ENCODE results near the gene SEMA3F.

SEMA3F gene

DNA sequence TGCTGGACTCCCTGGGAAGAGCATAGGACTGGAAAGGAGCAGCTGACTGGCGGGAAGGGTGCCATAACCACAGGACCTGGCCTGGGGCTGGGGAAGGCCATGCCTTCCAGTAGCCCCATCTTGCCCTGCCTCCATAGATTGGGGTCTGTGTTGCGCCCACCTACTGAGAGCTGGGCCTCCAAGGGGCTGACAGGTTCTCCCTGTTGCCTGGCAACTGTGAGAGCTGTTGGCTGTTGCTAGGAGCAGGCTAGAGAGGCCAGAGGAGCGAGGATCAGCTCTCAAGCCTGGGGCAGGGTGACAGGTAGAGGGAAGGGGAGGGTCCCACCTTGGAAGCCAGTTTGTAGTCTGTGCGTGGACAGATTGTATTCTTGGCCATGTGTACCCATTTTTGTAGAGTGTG is 78.1 kb downstream of the SEMA3F start:
- no peak for DNase-seq (ENCODE audit: low read depth in 2 of 2)

- peak; percentile 96 to 97 for DNase-seq (ENCODE audit: low read depth in 2 of 2)
Observed at GRCh38 chr3:50235716-50236483, 80.8 kb downstream of the SEMA3F start, which contains the start of gene GNAI2. Gene GNAI2, plus strand, starts transcription at chr3:50236204. Its CDS starts 132 bp downstream, at chr3:50236336.

- DNase-seq (ENCODE audit: low read depth in 2 of 2), result no peak
Observed at GRCh38 chr3:50236484-50237132, 81.5 kb downstream of the SEMA3F start.

- DNase-seq (ENCODE audit: low read depth in 2 of 2), result no peak
Observed at GRCh38 chr3:50237133-50237651, 82.1 kb downstream of the SEMA3F start.

DNA sequence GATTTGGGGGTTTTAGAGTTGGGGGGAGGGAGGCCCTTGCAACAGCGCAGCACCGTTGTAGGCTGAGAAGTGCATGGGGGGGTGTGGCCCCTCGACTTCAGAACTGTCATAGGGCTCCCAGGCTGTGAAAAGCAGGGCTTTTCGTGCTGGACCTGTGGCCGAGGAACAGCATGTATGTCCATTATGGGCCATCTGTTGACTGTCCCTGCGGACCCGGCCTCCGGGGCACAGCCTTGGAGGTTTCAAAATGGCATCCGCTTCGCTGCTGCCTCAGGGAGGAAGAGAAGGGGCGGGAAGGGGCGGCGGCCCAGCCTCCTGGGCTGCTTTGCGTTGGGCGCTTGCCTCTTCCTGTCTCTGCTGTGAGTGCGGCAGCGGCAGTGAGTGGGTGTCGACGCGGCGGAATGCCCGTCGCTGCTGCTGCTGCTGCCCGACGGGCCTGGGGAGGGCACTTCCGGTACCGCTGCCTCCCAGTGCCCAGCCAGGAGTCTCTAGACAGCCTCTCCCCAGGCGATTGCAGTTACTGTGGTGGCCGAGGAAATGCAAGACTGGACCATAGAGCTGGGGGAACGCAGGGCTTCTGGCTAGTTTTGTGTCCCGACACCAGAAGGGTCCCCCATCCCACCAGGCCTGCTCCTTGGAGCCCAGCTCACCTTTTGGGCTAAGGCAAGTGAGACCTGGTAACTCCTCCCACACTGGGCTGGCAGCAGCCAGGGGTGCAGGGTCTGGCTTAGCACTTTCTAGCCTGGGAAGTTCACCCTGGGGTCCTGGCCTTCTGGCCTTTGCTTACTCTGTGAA is 82.8 kb downstream of the SEMA3F start:
- peak; percentile 70 to 74 for DNase-seq (ENCODE audit: low read depth in 2 of 2)

DNA sequence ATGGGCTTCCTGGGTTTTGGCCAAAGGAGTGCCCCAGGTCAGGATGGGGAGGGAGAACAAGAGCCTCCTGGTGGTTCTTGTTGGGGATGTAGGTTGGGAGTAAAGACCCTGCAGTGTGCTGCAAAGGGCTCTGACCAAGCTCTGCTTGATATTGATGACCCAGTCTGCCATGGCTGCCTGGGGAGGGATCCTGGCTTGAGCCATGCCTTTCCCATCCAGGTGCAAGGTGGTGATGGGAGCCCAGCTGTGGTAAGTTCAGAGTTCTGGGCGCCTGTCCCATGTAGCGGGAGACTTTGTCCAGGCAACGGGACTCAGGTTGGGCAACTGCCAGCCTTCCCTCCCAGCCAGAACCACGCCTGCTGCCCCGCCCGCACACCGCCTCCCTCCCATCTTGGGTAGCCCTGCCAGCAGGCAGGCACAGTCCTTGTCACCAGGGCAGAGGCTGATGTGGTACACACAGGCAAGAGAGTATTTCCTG is 83.5 kb downstream of the SEMA3F start:
- no peak for DNase-seq (ENCODE audit: low read depth in 2 of 2)

Data from stimulated activated CD8-positive, alpha-beta memory T cell treated with anti-CD3 and anti-CD28 coated beads, Interleukin-7, amount 100 ng/mL, for 1 hour (primary cell).